ENCODE measurements around the gene QRSL1.
A peak's percentile ranks its signal among the peaks of the same experiment; 100 is the strongest.
"Not testable (repeated sequence)": the region's sequence is repeated elsewhere in the genome, so short reads cannot be mapped to it uniquely, and the experiment has no call there.

Gene QRSL1

GRCh38 chr6:106684011-106684410 is 54.6 kb downstream of the QRSL1 start:
- no peak for DNase-seq

- no peak for DNase-seq
Observed at GRCh38 chr6:106685833-106686232, 56.5 kb downstream of the QRSL1 start.

GRCh38 chr6:106688177-106688951 is 59.0 kb downstream of the QRSL1 start:
- no peak for DNase-seq

- peak; percentile 70 for DNase-seq
Observed at GRCh38 chr6:106692112-106692818, 62.9 kb downstream of the QRSL1 start.

- no peak for DNase-seq
Observed at GRCh38 chr6:106692819-106693208, 63.4 kb downstream of the QRSL1 start.

- no peak for DNase-seq
Observed at GRCh38 chr6:106693418-106693817, 64.0 kb downstream of the QRSL1 start.

- DNase-seq: no peak
Observed at GRCh38 chr6:106694343-106694742, 65.0 kb downstream of the QRSL1 start.

GRCh38 chr6:106700581-106700980 is 71.2 kb downstream of the QRSL1 start:
- no peak for DNase-seq

- not testable (repeated sequence) for DNase-seq
Observed at GRCh38 chr6:106701201-106701600, 71.8 kb downstream of the QRSL1 start.

GRCh38 chr6:106702046-106702445 is 72.7 kb downstream of the QRSL1 start:
- no peak for DNase-seq

GRCh38 chr6:106702451-106703110 is 73.2 kb downstream of the QRSL1 start:
- no peak for DNase-seq

- no peak for DNase-seq
Observed at GRCh38 chr6:106704327-106704726, 74.9 kb downstream of the QRSL1 start.

- DNase-seq: no peak
Observed at GRCh38 chr6:106705156-106705555, 75.8 kb downstream of the QRSL1 start.

GRCh38 chr6:106710580-106710979 is 81.2 kb downstream of the QRSL1 start:
- no peak for DNase-seq

- no peak for DNase-seq
Observed at GRCh38 chr6:106714281-106714680, 84.9 kb downstream of the QRSL1 start.

GRCh38 chr6:106715922-106716321 is 86.5 kb downstream of the QRSL1 start:
- DNase-seq: peak; percentile 62

- DNase-seq: no peak
Observed at GRCh38 chr6:106716966-106717365, 87.6 kb downstream of the QRSL1 start.

Data from islet precursor cell (in vitro differentiated cells).